Cardiac muscle cell (in vitro differentiated cells and primary cell): ENCODE data around the gene ZNRF3. TPM values are rescaled to one million over a fixed set of nuclear protein-coding genes. Genes with fewer than 3 reads are reported as not detected.
A peak's percentile ranks its signal among the peaks of the same experiment; 100 is the strongest.

Experiments
- DNase-seq, 2 donors: peaks; one replicate each; pipeline versions ENCODE4 v3.0.0 to v3.0.0-alpha.2; 2010 to 2017; ENCODE audit warnings: low read depth in 1 of 2, low spot score in 1 of 2
- H3K27ac ChIP-seq: fragments of 200-600 bp; sonication (generic); 2 replicates; pipeline ENCODE4 v1.5.1; 2016
- H3K27me3 ChIP-seq: fragments of 200-600 bp; sonication (generic); 2 replicates; pipeline ENCODE4 v1.6.0; 2016; ENCODE audit warnings: control low read depth
- H3K36me3 ChIP-seq: fragments of 200-600 bp; sonication (generic); 2 replicates; pipeline ENCODE4 v1.5.1; 2016; ENCODE audit warnings: control low read depth
- H3K4me1 ChIP-seq: fragments of 200-600 bp; sonication (generic); 2 replicates; pipeline ENCODE4 v1.8.1; 2017; ENCODE audit warnings: low read depth, mild to moderate bottlenecking, mixed run types
- H3K4me3 ChIP-seq: fragments of 200-600 bp; sonication (generic); 2 replicates; pipeline ENCODE4 v1.5.1; 2016; ENCODE audit warnings: mild to moderate bottlenecking
- H3K9me3 ChIP-seq: fragments of 200-600 bp; sonication (generic); 2 replicates; pipeline ENCODE4 v1.5.1; 2017; ENCODE audit warnings: low read depth, mild to moderate bottlenecking, control low read depth
- polyA plus RNA-seq: library from polyadenylated mRNA; unstranded; fragments of >200 nt; fragmentation: Nextera tagmentation; extraction: Ambion mirVana; gene quantifications from 2 replicates; pipeline ENCODE4 v1.2.1, GENCODE V29; 2016
- total RNA-seq: library from RNA; depleted of rRNA; stranded (reverse); fragments of >200 nt; gene quantifications from 2 replicates; pipeline ENCODE4 v1.2.3, GENCODE V29; 2016
- TF ChIP-seq, protein P1 (sequence below): IDR thresholded peaks from 2 replicates; pipeline ENCODE4 v1.5.1; 2012; ENCODE audit warnings: low read depth, mild to moderate bottlenecking, low read length

ZNRF3 gene
- total and polyA plus RNA-seq, 2 experiments from 2014 or later = 23.8 to 40.4 TPM

DNA sequence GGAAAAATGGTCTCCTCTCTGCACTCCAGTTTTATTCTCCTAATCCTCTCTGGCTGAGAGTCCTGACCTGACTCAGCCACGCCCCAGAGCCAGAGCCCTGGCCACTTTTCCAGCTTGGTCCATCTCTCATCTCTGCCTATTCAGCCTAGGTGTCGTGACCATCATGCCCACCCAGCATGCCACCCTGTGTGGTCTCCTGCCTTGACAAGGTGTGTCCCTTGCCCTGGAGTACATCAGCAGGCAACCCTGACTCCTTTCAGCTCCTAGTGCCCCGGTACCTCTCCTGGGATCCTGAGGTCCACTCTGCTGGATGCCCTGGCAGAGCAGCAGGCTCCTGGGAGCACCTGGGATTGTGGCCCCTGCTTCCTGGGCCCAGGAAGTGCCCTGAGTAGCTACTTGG lies 52.8 kb downstream of the ZNRF3 start:
- Histone ChIP-seq H3K9me3 (no peaks in the 10 kb centered on the region), H3K27ac (peak overlapping the region; percentile 72), H3K36me3 (no peaks in the 10 kb centered on the region), H3K4me1 (peaks cover 53% of the 10 kb centered on the region), H3K4me3 (no peak overlapping the region), H3K27me3 (no peaks in the 10 kb centered on the region)
- TF ChIP-seq, protein P1, sequence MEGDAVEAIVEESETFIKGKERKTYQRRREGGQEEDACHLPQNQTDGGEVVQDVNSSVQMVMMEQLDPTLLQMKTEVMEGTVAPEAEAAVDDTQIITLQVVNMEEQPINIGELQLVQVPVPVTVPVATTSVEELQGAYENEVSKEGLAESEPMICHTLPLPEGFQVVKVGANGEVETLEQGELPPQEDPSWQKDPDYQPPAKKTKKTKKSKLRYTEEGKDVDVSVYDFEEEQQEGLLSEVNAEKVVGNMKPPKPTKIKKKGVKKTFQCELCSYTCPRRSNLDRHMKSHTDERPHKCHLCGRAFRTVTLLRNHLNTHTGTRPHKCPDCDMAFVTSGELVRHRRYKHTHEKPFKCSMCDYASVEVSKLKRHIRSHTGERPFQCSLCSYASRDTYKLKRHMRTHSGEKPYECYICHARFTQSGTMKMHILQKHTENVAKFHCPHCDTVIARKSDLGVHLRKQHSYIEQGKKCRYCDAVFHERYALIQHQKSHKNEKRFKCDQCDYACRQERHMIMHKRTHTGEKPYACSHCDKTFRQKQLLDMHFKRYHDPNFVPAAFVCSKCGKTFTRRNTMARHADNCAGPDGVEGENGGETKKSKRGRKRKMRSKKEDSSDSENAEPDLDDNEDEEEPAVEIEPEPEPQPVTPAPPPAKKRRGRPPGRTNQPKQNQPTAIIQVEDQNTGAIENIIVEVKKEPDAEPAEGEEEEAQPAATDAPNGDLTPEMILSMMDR = no peak
- DNase-seq = no peak

DNA sequence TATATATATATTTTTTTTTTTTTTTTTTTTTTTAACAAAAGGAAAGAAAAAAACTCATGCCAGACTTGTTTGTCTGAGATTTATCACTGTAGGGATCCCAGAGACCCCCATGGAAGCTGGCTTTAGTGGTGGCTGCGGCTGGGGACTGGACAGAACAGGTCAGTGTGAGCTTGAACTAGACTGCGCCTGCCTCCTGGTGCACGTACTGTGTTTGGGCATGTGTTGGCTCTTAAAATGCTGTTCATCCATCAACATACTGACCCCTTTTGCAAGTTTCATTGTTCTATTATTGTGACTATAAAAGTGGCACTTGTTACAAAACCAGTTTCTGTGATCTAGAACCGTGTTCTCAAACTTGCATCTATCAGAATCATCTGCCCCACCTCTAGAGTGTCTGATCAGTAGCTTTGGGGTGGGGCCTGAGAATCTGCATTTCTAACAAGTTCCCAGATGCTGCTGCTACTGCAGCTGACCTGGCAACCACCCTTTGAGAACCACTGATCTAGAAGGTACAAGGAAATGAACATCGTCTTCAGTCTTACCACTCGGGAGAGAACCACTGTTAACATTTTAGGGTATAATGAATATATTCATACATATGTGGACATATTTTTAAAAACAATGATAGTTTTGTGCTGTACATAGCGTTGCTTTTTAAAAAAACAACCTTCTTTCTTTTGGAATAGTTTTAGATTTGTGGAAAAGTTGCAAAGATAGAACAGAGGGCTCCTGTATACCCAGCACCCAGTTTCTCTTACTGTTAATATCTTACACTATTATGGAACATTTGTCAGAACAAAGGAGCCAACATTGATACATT lies 54.0 kb downstream of the ZNRF3 start:
- DNase-seq = no peak
- Histone ChIP-seq H3K36me3 (no peaks in the 10 kb centered on the region), H3K4me3 (no peak overlapping the region), H3K9me3 (no peaks in the 10 kb centered on the region), H3K27ac (peak overlapping the region; percentile 8), H3K4me1 (peaks cover 55% of the 10 kb centered on the region), H3K27me3 (no peaks in the 10 kb centered on the region)
- TF ChIP-seq, protein P1 = no peak

DNA sequence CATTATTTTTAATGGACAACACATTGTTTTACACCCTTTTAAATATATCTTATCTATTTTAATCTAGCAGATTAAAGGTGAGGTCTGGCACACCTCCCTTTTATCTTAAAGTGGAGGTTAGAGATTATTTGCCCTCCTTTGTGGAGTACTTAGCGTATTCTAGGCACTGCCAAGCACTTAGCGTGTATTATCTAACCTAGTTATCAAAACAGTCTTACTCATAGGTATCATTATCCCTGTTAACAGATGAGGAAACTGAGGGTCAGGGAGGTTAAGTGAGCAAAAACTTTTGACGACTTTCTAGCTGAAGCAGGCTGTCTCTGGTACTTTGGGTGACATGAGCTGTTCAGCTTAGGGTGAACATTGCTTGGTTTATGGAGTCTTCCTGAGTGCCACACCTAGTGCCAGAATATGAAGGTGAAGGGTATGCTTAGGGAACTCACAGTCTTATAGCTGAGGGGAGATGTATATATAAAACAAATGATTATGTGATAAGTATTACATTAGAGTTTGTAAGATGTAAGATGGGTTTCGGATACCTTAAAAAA lies 55.0 kb downstream of the ZNRF3 start:
- H3K4me1 ChIP-seq = peaks cover 55% of the 10 kb centered on the region

DNA sequence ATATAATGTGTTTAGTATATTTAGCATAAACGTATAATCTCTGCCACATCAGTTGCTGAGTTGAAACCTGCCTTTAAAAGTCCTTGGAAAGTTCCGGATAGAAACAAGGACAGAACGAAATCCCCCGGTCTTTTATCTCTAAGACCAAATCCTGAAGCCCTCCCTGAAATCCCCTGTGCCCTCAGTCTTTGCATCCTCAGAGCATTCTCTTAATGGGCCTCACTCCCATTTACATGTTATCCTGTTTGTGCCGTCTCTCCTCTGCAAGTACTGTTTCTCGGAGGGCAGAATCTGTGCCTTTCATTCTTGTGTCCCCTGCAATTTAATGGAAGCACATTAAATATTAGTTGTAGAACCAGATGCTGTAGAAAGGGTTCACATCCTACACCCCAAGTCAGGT lies 56.0 kb downstream of the ZNRF3 start:
- no peaks in the 10 kb centered on the region for H3K36me3 ChIP-seq
- H3K27ac ChIP-seq = peak overlapping the region; percentile 63
- TF ChIP-seq, protein P1 = no peak
- no peak for DNase-seq
- no peaks in the 10 kb centered on the region for H3K27me3 ChIP-seq
- no peaks in the 10 kb centered on the region for H3K9me3 ChIP-seq
- H3K4me3 ChIP-seq = no peak overlapping the region
- peaks cover 54% of the 10 kb centered on the region for H3K4me1 ChIP-seq

More for the DNA sequence above, 55.0 kb downstream of the ZNRF3 start:
- Histone ChIP-seq H3K9me3 (no peaks in the 10 kb centered on the region), H3K27ac (peak overlapping the region; percentile 22), H3K4me3 (no peak overlapping the region), H3K36me3 (no peaks in the 10 kb centered on the region), H3K27me3 (no peaks in the 10 kb centered on the region)
- TF ChIP-seq, protein P1 = no peak
- no peak for DNase-seq

DNA sequence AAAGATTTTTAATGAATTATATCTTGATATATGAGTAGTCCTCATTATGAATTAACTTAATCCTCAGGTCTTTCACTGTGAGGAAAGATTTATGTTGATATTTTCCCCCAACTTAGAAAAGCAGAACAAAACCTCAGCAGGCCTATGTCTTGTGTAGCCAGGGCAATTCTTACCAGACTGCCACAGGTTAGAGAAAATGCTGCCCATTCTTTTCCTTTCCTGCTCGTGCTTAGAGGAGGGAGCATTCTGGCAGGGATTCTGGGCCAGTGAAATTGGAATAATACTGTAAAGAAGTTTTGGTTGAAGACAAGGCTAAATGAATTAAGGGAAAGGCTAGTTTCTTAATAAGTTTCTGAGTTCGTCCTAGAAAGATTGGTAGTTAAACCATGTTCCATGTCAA lies 56.6 kb downstream of the ZNRF3 start:
- DNase-seq = no peak
- H3K9me3 ChIP-seq = no peaks in the 10 kb centered on the region
- TF ChIP-seq, protein P1 = no peak
- H3K36me3 ChIP-seq = no peaks in the 10 kb centered on the region
- peaks cover 52% of the 10 kb centered on the region for H3K4me1 ChIP-seq
- H3K27me3 ChIP-seq = no peaks in the 10 kb centered on the region
- no peak overlapping the region for H3K4me3 ChIP-seq
- peak overlapping the region; percentile 63 for H3K27ac ChIP-seq
